Measurements from ENCODE around the gene CDC25B.

DNA sequence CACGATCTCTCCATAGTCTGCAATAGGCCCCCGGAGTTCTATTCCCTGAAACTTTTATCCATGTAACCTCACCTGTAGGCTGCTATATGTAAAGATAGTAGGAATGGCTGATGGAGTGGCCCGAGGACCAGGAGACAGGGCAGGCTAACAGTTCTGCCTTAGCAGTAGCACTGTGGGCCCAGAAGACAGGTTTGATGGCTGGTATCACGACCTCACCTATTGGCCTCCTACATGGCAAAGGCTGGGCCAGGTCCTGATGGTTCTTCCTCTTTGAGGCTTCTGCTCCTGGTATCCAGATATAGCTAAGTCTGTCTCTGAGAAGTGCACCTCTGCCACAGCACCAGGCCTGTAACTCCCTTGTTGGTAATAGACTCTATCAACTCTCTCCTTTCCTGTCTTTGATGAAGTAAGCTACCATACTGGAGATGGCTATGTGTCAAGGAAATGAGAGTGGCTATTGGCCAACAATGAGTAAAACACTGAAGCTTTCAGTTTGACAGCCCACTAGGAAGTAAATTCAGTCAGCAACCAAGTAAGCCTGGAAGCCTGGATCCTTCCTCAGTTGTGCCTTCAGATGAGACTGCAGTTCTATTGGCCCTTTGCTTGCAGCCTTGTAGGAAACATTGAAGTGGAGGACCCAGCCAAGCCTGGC, 20.5 kb upstream of the CDC25B start:
- TF ChIP-seq, protein P1, sequence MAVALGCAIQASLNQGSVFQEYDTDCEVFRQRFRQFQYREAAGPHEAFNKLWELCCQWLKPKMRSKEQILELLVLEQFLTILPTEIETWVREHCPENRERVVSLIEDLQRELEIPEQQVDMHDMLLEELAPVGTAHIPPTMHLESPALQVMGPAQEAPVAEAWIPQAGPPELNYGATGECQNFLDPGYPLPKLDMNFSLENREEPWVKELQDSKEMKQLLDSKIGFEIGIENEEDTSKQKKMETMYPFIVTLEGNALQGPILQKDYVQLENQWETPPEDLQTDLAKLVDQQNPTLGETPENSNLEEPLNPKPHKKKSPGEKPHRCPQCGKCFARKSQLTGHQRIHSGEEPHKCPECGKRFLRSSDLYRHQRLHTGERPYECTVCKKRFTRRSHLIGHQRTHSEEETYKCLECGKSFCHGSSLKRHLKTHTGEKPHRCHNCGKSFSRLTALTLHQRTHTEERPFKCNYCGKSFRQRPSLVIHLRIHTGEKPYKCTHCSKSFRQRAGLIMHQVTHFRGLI (tag by site-specific recombination; IDR thresholded peaks at IDR 0.05): no peak
- TF ChIP-seq ZNF114 (tag by site-specific recombination; IDR thresholded peaks at IDR 0.05): no peak
- TF ChIP-seq ZNF398 (tag by site-specific recombination; IDR thresholded peaks at IDR 0.05): no peak
- TF ChIP-seq ZNF639 (tag by site-specific recombination; IDR thresholded peaks at IDR 0.05): no peak
- no peak for TF ChIP-seq ZNF660 (tag by site-specific recombination; IDR thresholded peaks at IDR 0.05)
- no peak for TF ChIP-seq ZSCAN16 (tag by site-specific recombination; IDR thresholded peaks at IDR 0.05)
- TF ChIP-seq, protein P2, sequence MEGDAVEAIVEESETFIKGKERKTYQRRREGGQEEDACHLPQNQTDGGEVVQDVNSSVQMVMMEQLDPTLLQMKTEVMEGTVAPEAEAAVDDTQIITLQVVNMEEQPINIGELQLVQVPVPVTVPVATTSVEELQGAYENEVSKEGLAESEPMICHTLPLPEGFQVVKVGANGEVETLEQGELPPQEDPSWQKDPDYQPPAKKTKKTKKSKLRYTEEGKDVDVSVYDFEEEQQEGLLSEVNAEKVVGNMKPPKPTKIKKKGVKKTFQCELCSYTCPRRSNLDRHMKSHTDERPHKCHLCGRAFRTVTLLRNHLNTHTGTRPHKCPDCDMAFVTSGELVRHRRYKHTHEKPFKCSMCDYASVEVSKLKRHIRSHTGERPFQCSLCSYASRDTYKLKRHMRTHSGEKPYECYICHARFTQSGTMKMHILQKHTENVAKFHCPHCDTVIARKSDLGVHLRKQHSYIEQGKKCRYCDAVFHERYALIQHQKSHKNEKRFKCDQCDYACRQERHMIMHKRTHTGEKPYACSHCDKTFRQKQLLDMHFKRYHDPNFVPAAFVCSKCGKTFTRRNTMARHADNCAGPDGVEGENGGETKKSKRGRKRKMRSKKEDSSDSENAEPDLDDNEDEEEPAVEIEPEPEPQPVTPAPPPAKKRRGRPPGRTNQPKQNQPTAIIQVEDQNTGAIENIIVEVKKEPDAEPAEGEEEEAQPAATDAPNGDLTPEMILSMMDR (tag by site-specific recombination; IDR thresholded peaks at IDR 0.05): no peak
- no peak for TF ChIP-seq ZBTB10 (tag by site-specific recombination; IDR thresholded peaks at IDR 0.05)
- no peak for TF ChIP-seq TCF7L2 (IDR thresholded peaks at IDR 0.05; ENCODE audit: borderline replicate concordance, low read depth, low read length)
- TF ChIP-seq ZNF280C (tag by site-specific recombination; IDR thresholded peaks at IDR 0.05): no peak
- TF ChIP-seq PRDM10 (tag by site-specific recombination; IDR thresholded peaks at IDR 0.05): no peak

All from HEK293 (cell line).